ENCODE measurements around the gene CASS4. TPM values are rescaled to one million over a fixed set of nuclear protein-coding genes. Genes with fewer than 3 reads are reported as not detected.

CASS4 gene
- total and polyA plus RNA-seq, 12 donors, result 0.22 to 2.8 (median 0.59) TPM

- no peak for TF ChIP-seq CTCF (IDR thresholded peaks at IDR 0.05)
- H3K27ac ChIP-seq, result no peak overlapping the region
- no peaks in the 10 kb centered on the region for H3K9me3 ChIP-seq
- peaks cover 0 to 41% (median 0%) of the 10 kb centered on the region in 9 donors for H3K36me3 ChIP-seq
- intact Hi-C loops (cut with DNase I), result no loop called here
- H3K4me1 ChIP-seq, result no peaks in the 10 kb centered on the region
- H3K27me3 ChIP-seq, result no peaks in the 10 kb centered on the region
- ATAC-seq (no peak), DNase-seq (no peak)
- H3K4me3 ChIP-seq, result no peak overlapping the region
- WGBS, 2 donors, result 87 to 88% methylated on average over 7 of the region's 7 CpGs
Measured at GRCh38 chr20:56454754-56455153, 42.7 kb downstream of the CASS4 start.

GRCh38 chr20:56458206-56458821 is 46.3 kb downstream of the CASS4 start:
- no peaks in the 10 kb centered on the region for H3K27me3 ChIP-seq
- H3K4me3 ChIP-seq, result no peak overlapping the region
- no peak overlapping the region for H3K27ac ChIP-seq
- no peaks in the 10 kb centered on the region for H3K9me3 ChIP-seq
- no peak for DNase-seq
- peak in 1 of 8 donors; percentile 33 for ATAC-seq
- WGBS, 2 donors, result 63 to 73% methylated on average over 22 of the region's 22 CpGs
- H3K4me1 ChIP-seq, result peaks cover 0 to 8% (median 0%) of the 10 kb centered on the region in 9 donors
- no peak for TF ChIP-seq CTCF (IDR thresholded peaks at IDR 0.05)
- intact Hi-C loops (cut with DNase I), result no loop called here
- H3K36me3 ChIP-seq, result peaks cover 0 to 17% (median 0%) of the 10 kb centered on the region in 9 donors

GRCh38 chr20:56460459-56460858 is 48.4 kb downstream of the CASS4 start:
- ATAC-seq, result no peak
- H3K27ac ChIP-seq, result no peak overlapping the region
- no peak for DNase-seq
- no peaks in the 10 kb centered on the region for H3K9me3 ChIP-seq
- H3K4me1 ChIP-seq, result peaks cover 0 to 22% (median 0%) of the 10 kb centered on the region in 9 donors
- intact Hi-C loops (cut with DNase I), result loop anchor here in 1 of 10 donors (10.0 kb wide), 1 partner anchor 46 kb away; the partner anchor contains the start of gene CASS4
- WGBS, 2 donors, result 81 to 83% methylated on average over 3 of the region's 3 CpGs
- no peak for TF ChIP-seq CTCF (IDR thresholded peaks at IDR 0.05)
- H3K36me3 ChIP-seq, result peaks cover 0 to 17% (median 0%) of the 10 kb centered on the region in 9 donors
- no peak overlapping the region for H3K4me3 ChIP-seq
- no peaks in the 10 kb centered on the region for H3K27me3 ChIP-seq

- Histone ChIP-seq H3K4me1 (peaks cover 0 to 32% (median 0%) of the 10 kb centered on the region in 9 donors), H3K36me3 (peaks cover 0 to 17% (median 0%) of the 10 kb centered on the region in 9 donors), H3K4me3 (no peak overlapping the region), H3K27me3 (no peaks in the 10 kb centered on the region), H3K9me3 (no peaks in the 10 kb centered on the region), H3K27ac (no peak overlapping the region)
- WGBS, 2 donors, result 70 to 80% methylated on average over 3 of the region's 3 CpGs
- no peak for TF ChIP-seq CTCF (IDR thresholded peaks at IDR 0.05)
- no peak for ATAC-seq
- DNase-seq, result no peak
- intact Hi-C loops (cut with DNase I), result loop anchor here in 1 of 10 donors (10.0 kb wide), 1 partner anchor 47 kb away; the partner anchor contains the start of gene CASS4
Measured at GRCh38 chr20:56461576-56461975, 49.5 kb downstream of the CASS4 start.

Data from heart right ventricle (tissue), 16 donors.